Right forelimb (tissue), 1 donor: ENCODE results near the gene HMGB2.

Experiments
- DNase-seq: peaks from one replicate; pipeline ENCODE4 v3.0.0-alpha.2; 2018

The HMGB2 gene

GRCh38 chr4:173333658-173334084, 487 bp downstream of the HMGB2 start:
- peak; percentile 79 for DNase-seq

- no peak for DNase-seq
Measured at GRCh38 chr4:173332963-173333657, 1.0 kb downstream of the HMGB2 start.

- no peak for DNase-seq
Measured at GRCh38 chr4:173332021-173332487, 2.1 kb downstream of the HMGB2 start.

GRCh38 chr4:173330590-173330989, 3.6 kb downstream of the HMGB2 start:
- DNase-seq, result no peak

- DNase-seq, result no peak
Measured at GRCh38 chr4:173328236-173328901, 5.8 kb downstream of the HMGB2 start.

GRCh38 chr4:173325007-173325736, 9.0 kb downstream of the HMGB2 start:
- DNase-seq, result no peak

- DNase-seq, result no peak
Measured at GRCh38 chr4:173319696-173320095, 14.5 kb downstream of the HMGB2 start.

GRCh38 chr4:173318648-173319211, 15.4 kb downstream of the HMGB2 start:
- no peak for DNase-seq

- DNase-seq, result no peak
Measured at GRCh38 chr4:173318240-173318639, 15.9 kb downstream of the HMGB2 start.

GRCh38 chr4:173317004-173317403, 17.2 kb downstream of the HMGB2 start:
- no peak for DNase-seq

- no peak for DNase-seq
Measured at GRCh38 chr4:173316060-173316459, 18.1 kb downstream of the HMGB2 start.

- DNase-seq, result no peak
Measured at GRCh38 chr4:173314715-173315114, 19.4 kb downstream of the HMGB2 start.

GRCh38 chr4:173311368-173311767, 22.8 kb downstream of the HMGB2 start:
- DNase-seq, result no peak

GRCh38 chr4:173307778-173308177, 26.4 kb downstream of the HMGB2 start:
- DNase-seq, result no peak

GRCh38 chr4:173301518-173302201, 32.5 kb downstream of the HMGB2 start:
- no peak for DNase-seq

GRCh38 chr4:173294444-173294843, 39.7 kb downstream of the HMGB2 start:
- no peak for DNase-seq

GRCh38 chr4:173293663-173294062, 40.5 kb downstream of the HMGB2 start:
- DNase-seq, result no peak

GRCh38 chr4:173291899-173292298, 42.3 kb downstream of the HMGB2 start:
- no peak for DNase-seq

GRCh38 chr4:173289353-173289727, 44.8 kb downstream of the HMGB2 start:
- no peak for DNase-seq

- no peak for DNase-seq
Measured at GRCh38 chr4:173288698-173289352, 45.3 kb downstream of the HMGB2 start.

- no peak for DNase-seq
Measured at GRCh38 chr4:173288296-173288695, 45.9 kb downstream of the HMGB2 start.

GRCh38 chr4:173287486-173287885, 46.7 kb downstream of the HMGB2 start:
- DNase-seq, result no peak
